ENCODE data around the gene RAP2A. TPM values are rescaled to one million over a fixed set of nuclear protein-coding genes. Genes with fewer than 3 reads are reported as not detected.

RAP2A gene
- total RNA-seq, 1 experiment from 2014 or later: 32.1 TPM

- Histone ChIP-seq H4K91ac (ENCODE audit: insufficient read length, low read depth, low read length) (no peak overlapping the region), H3K18ac (ENCODE audit: insufficient read length, low read depth, low read length) (no peak overlapping the region), H3K9me3 (ENCODE audit: control insufficient read depth, low read depth, low read length) (no peaks in the 10 kb centered on the region), H2AK5ac (ENCODE audit: insufficient read length, low read length) (no peak overlapping the region), H2BK20ac (ENCODE audit: low read depth, low read length, poor library complexity, severe bottlenecking) (no peak overlapping the region), H2BK12ac (ENCODE audit: insufficient read length, low read depth, low read length) (no peak overlapping the region), H3K23me2 (ENCODE audit: insufficient read length, low read depth, low read length, poor library complexity, severe bottlenecking) (no peaks in the 10 kb centered on the region), H3K79me2 (ENCODE audit: insufficient read depth, low read length) (0 out of 2 replicates have a peak, but pooled peaks cover 1% of the 10 kb centered on the region), H4K5ac (ENCODE audit: insufficient read length, low read depth, low read length) (no peak overlapping the region), H3K9ac (ENCODE audit: extremely low read depth, insufficient read length, low read length) (no peak overlapping the region), H3K4ac (ENCODE audit: low read depth, low read length) (no peak overlapping the region), H3K56ac (ENCODE audit: insufficient read length, low read depth, low read length) (no peak overlapping the region), H3T11ph (ENCODE audit: low read length) (no peak overlapping the region), H3K79me1 (ENCODE audit: insufficient read depth, low read depth, low read length, poor library complexity, severe bottlenecking) (no peaks in the 10 kb centered on the region), H3K4me2 (ENCODE audit: insufficient read depth, insufficient read length, low read length) (no peak overlapping the region), H2BK15ac (ENCODE audit: low read depth, low read length) (no peak overlapping the region), H3K27ac (ENCODE audit: insufficient read length, low read depth, low read length) (no peak overlapping the region), H2BK5ac (ENCODE audit: insufficient read length, low read length) (no peak overlapping the region), H3K27me3 (ENCODE audit: insufficient read depth, low read length) (no peaks in the 10 kb centered on the region), H2AFZ (ENCODE audit: low read length) (no peak overlapping the region), H4K8ac (replicated peaks; ENCODE audit: insufficient read length, low read depth, low read length) (no peak overlapping the region), H3K14ac (ENCODE audit: insufficient read depth, low read length) (no peak overlapping the region), H4K20me1 (ENCODE audit: control insufficient read depth, insufficient read depth, insufficient read length) (no peaks in the 10 kb centered on the region), H3K23ac (ENCODE audit: insufficient read length, low read depth, low read length) (no peak overlapping the region), H2BK120ac (ENCODE audit: low read depth, low read length, poor library complexity, severe bottlenecking) (no peak overlapping the region), H3K4me1 (ENCODE audit: insufficient read depth, low read length) (peaks cover 6% of the 10 kb centered on the region)
- Mint-ChIP-seq H3K4me3 (no peak overlapping the region), H3K9me3 (no peaks in the 10 kb centered on the region), H3K4me1 (peaks cover 12% of the 10 kb centered on the region in 2 experiments), H3K27me3 (ENCODE audit: low read depth) (peaks cover 2% of the 10 kb centered on the region; the same call in 1 of the 2 replicates), H3K27ac (no peak overlapping the region), H3K36me3 (ENCODE audit: insufficient read depth in 1 of 3, low read depth in 3 of 3) (no peaks in the 10 kb centered on the region)
- no peak for DNase-seq
- WGBS (ENCODE audit: extremely low coverage, insufficient read length, low lambda C conversion rate): no CpG with 5 or more reads among the region's 3 CpGs
- no peak for TF ChIP-seq CTCF (conservative IDR thresholded peaks at IDR 0.05)
These were observed 7.3 kb upstream of the RAP2A start for GRCh38 chr13:97426695-97427094.
